Progenitor cell of endocrine pancreas (in vitro differentiated cells): ENCODE data around the gene RDX. TPM values are rescaled to one million over a fixed set of nuclear protein-coding genes. Genes with fewer than 3 reads are reported as not detected.

Source experiments
- DNase-seq: peaks from one replicate; pipeline ENCODE4 v3.0.0; 2021; ENCODE audit warnings: low spot score; ENCODE audit not compliant: unreplicated experiment
- H3K27ac Mint-ChIP-seq: 2 replicates; pipeline ENCODE4 v1.8.0; 2021; ENCODE audit warnings: mild to moderate bottlenecking, moderate library complexity, mixed read lengths
- H3K27me3 Mint-ChIP-seq: 2 replicates; pipeline ENCODE4 v1.8.0; 2021; ENCODE audit warnings: mixed read lengths
- H3K36me3 Mint-ChIP-seq: 2 replicates; pipeline ENCODE4 v1.8.0; 2022; ENCODE audit warnings: mixed read lengths; ENCODE audit not compliant: insufficient read depth
- H3K4me1 Mint-ChIP-seq: 2 replicates; pipeline ENCODE4 v1.8.0; 2021; ENCODE audit warnings: low read depth, mixed read lengths
- H3K4me3 Mint-ChIP-seq: 2 replicates; pipeline ENCODE4 v1.8.0; 2021; ENCODE audit warnings: low read depth, mild to moderate bottlenecking, moderate library complexity, mixed read lengths
- H3K9me3 Mint-ChIP-seq: 2 replicates; pipeline ENCODE4 v1.8.0; 2021; ENCODE audit warnings: low read depth, mixed read lengths
- total RNA-seq: library from RNA; stranded (reverse); gene quantifications from 2 replicates; pipeline ENCODE4 v1.2.1, GENCODE V29; 2021
- TF ChIP-seq, protein P1 (sequence below): fragments of 200-600 bp; sonication (generic); IDR thresholded peaks from one replicate; pipeline ENCODE4 v1.5.0; 2021; ENCODE audit warnings: antibody characterized with exemption, mild to moderate bottlenecking; ENCODE audit not compliant: unreplicated experiment

RDX gene
- total RNA-seq, 1 donor from 2014 or later, result 89.6 TPM

DNA sequence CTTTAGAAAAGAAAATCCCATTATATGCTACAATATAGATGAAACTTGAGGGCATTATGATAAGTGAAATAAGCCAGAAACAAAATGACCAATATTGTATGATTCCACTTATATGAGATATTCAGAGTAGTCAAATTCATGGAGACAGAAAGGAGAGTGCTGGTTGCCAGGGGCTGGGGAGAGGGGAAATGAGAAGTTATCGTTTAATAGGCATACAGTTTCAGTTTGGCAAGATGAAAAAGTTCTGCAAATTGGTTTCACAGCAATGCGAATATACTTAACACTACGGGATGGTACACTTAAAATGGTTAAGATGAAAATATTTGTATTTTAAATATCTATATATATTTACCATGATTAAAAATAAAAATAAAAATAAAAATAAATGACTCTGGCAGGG is 31.1 kb upstream of the RDX start:
- Mint-ChIP-seq H3K27ac (no peak overlapping the region), H3K36me3 (peaks cover 2% of the 10 kb centered on the region), H3K4me3 (no peak overlapping the region), H3K9me3 (peaks cover 8% of the 10 kb centered on the region), H3K4me1 (peaks cover 2% of the 10 kb centered on the region), H3K27me3 (no peaks in the 10 kb centered on the region)
- no peak for DNase-seq
- TF ChIP-seq, protein P1, sequence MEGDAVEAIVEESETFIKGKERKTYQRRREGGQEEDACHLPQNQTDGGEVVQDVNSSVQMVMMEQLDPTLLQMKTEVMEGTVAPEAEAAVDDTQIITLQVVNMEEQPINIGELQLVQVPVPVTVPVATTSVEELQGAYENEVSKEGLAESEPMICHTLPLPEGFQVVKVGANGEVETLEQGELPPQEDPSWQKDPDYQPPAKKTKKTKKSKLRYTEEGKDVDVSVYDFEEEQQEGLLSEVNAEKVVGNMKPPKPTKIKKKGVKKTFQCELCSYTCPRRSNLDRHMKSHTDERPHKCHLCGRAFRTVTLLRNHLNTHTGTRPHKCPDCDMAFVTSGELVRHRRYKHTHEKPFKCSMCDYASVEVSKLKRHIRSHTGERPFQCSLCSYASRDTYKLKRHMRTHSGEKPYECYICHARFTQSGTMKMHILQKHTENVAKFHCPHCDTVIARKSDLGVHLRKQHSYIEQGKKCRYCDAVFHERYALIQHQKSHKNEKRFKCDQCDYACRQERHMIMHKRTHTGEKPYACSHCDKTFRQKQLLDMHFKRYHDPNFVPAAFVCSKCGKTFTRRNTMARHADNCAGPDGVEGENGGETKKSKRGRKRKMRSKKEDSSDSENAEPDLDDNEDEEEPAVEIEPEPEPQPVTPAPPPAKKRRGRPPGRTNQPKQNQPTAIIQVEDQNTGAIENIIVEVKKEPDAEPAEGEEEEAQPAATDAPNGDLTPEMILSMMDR, result no peak

DNA sequence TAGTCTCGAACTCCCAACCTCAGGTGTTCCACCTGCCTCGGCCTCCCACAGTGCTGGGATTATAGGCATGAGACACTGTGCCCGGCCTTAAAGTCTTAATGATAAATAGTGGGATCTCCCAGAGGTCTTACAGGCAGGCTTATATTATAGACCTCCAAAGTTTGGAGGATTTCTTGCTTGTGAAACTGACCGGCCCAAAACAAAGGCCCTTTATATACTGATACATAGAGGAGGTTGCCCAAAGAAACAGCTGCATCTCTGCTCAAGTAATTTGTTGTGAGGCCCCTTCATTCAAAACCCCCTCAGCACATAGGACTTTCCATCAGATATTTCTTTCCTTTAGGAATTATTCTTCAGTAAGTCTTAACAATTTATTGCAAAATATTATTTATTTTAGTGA is 27.4 kb upstream of the RDX start:
- Mint-ChIP-seq H3K36me3 (peaks cover 2% of the 10 kb centered on the region), H3K9me3 (peaks cover 3% of the 10 kb centered on the region), H3K27me3 (no peaks in the 10 kb centered on the region), H3K4me1 (peaks cover 17% of the 10 kb centered on the region), H3K4me3 (no peak overlapping the region), H3K27ac (no peak overlapping the region)
- TF ChIP-seq, protein P1, result no peak
- DNase-seq, result no peak

DNA sequence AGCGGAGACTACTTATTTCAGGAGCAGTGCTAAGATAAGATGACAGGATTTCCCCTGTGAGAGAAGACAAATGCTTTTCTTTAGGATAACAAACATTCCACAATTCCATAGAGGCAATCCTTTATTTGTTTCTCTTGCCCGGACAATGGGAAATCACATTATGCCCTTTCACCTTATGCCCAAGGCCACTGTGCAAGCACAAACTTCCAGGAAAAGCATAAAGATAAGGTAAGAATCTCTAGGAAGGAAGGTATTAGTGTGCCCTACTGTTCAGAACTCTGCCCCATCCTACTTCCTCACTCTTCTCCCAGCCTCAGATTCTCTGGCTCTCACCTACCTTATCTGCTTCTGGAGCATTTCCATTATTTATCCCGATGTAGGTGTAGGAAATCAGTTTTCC is 23.1 kb upstream of the RDX start:
- DNase-seq, result no peak
- Mint-ChIP-seq H3K9me3 (no peaks in the 10 kb centered on the region), H3K36me3 (no peaks in the 10 kb centered on the region), H3K27me3 (no peaks in the 10 kb centered on the region), H3K4me1 (peaks cover 28% of the 10 kb centered on the region), H3K27ac (peak overlapping the region; percentile 77), H3K4me3 (no peak overlapping the region)
- TF ChIP-seq, protein P1, result no peak

DNA sequence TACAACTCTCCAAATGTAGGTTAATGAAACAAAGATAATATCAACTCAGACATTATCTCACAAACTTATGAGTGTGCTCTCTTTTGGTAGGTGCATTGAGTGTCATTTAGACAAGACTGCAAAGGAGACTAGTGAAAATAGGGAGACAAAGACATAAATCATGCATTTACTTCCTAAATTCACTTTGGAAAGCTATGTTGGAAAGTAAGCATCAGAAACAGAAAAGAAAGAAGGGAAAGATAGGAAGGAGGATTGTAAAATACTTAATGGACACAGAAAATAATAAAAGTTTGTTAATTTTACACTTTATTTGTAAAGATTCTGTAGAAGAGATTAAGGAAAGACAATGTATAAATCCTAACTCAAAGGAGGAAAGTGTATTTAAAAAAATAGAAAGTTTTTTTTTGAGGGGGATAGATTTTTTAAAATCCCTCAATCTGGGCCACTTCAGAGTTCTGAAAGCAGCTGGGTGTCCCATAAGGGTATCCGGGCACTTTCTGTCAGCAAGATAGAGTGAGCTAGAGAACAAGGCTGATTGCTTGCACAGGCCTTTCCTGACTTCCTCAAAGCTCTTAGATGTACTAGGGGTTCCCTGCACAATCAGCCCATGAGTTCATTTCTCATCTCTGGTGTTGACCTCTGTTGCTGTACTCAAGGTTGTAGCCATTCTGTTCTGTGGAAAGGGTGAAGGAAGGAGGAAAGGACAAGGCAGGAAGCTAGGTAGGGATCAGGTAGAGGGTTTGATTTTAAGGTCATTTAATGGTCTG is 22.4 kb upstream of the RDX start:
- no peak overlapping the region for H3K4me3 Mint-ChIP-seq
- peaks cover 28% of the 10 kb centered on the region for H3K4me1 Mint-ChIP-seq
- peak overlapping the region; percentile 53 for H3K27ac Mint-ChIP-seq
- TF ChIP-seq, protein P1, result no peak
- no peaks in the 10 kb centered on the region for H3K27me3 Mint-ChIP-seq
- H3K9me3 Mint-ChIP-seq, result no peaks in the 10 kb centered on the region
- no peak for DNase-seq
- no peaks in the 10 kb centered on the region for H3K36me3 Mint-ChIP-seq

DNA sequence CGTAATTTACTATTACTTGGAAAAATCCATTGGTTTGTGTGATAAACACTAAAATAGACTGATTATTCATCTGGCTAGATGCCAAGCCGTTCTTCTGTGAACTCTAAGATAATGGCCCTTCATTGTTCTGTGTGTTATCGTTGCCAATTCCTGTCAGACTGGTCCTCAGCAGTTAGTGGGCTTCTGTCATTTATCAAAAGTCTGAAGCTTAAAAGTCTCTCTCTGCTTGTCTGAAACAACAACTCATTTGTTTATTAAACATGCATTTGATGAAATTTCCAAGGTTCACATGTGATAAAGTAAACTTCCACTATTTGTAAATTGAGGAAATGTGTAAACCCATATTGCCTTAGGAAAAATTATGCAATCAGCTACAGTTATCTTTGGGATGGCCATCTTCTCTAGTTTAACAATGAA is 21.1 kb upstream of the RDX start:
- no peak overlapping the region for H3K4me3 Mint-ChIP-seq
- no peaks in the 10 kb centered on the region for H3K9me3 Mint-ChIP-seq
- no peak for DNase-seq
- no peaks in the 10 kb centered on the region for H3K36me3 Mint-ChIP-seq
- H3K4me1 Mint-ChIP-seq, result peaks cover 28% of the 10 kb centered on the region
- no peaks in the 10 kb centered on the region for H3K27me3 Mint-ChIP-seq
- no peak overlapping the region for H3K27ac Mint-ChIP-seq
- TF ChIP-seq, protein P1, result no peak
